A549 (cell line): ENCODE data around the gene B3GNT3.

Experiments used
- BHLHE40 ChIP-seq: IDR thresholded peaks from 2 replicates; pipeline ENCODE4 v1.6.1; 2012; ENCODE audit warnings: low read depth, low read length, inconsistent platforms
- EP300 ChIP-seq, 2 experiments: fragments of >200 bp; sonication (Bioruptor Twin); formaldehyde crosslinking; IDR thresholded peaks; 2 replicates in 1 of 2; 3 replicates in 1 of 2; pipeline ENCODE4 v1.6.1; 2016 to 2017
- KDM5A ChIP-seq: fragments of 200-600 bp; sonication (generic); IDR thresholded peaks from 2 replicates; pipeline ENCODE4 v1.6.1; 2016; ENCODE audit warnings: antibody characterized with exemption, mild to moderate bottlenecking
- MAFK ChIP-seq: fragments of 450-650 bp; IDR thresholded peaks from 2 replicates; pipeline ENCODE4 v1.6.1; 2014; ENCODE audit not compliant: partially characterized antibody
- NR3C1 ChIP-seq: fragments of >200 bp; sonication (Bioruptor Twin); formaldehyde crosslinking; IDR thresholded peaks from 3 replicates; pipeline ENCODE4 v1.6.1; 2017
- TF ChIP-seq, protein P1 (sequence below): fragments of >200 bp; sonication (Bioruptor Twin); formaldehyde crosslinking; IDR thresholded peaks from 3 replicates; pipeline ENCODE4 v1.5.1; 2016

DNA sequence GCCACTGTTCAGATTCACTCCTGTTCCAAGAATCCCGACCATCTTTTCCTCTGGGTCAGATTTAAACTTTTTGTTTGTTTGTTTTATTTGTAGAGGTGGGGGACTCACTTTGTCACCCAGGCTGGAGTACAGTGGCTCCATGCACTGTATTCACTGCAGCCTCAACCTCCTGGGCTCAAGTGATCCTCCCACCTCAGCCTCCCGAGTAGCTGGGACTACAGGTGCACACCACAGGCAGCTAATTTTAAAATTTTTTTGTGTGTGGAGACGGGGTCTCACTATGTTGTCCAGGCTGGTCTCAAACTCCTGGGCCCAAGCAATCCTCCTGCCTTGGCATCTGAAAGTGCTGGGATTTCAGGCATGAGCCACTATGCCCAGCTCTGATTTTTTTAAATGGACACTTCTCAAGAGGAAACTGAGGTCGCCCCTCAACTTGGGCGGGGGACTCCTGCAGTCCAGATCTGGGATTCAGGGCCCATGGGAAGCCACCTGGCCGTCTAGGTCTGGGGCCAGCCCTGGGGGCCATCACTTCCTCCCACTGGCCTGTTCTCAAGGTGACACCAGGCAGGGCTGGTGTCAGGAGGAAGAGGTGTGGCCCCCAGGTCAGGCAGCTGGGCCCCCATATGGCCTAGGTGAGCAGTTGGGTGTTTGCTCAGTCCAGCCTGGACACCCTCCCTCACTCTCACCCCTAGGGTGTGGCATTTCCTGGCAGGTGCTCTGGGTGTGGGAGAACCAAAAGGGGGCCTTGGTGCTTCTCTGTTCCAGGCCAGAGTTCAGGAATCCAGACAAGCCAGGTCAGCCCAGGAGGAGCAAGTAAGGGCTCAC is 1.3 kb downstream of the B3GNT3 start:
- TF ChIP-seq NR3C1 (no peak), EP300 (IDR thresholded peaks at IDR 0.05) (no peak), MAFK (no peak), KDM5A (no peak), BHLHE40 (no peak)
- TF ChIP-seq, protein P1, sequence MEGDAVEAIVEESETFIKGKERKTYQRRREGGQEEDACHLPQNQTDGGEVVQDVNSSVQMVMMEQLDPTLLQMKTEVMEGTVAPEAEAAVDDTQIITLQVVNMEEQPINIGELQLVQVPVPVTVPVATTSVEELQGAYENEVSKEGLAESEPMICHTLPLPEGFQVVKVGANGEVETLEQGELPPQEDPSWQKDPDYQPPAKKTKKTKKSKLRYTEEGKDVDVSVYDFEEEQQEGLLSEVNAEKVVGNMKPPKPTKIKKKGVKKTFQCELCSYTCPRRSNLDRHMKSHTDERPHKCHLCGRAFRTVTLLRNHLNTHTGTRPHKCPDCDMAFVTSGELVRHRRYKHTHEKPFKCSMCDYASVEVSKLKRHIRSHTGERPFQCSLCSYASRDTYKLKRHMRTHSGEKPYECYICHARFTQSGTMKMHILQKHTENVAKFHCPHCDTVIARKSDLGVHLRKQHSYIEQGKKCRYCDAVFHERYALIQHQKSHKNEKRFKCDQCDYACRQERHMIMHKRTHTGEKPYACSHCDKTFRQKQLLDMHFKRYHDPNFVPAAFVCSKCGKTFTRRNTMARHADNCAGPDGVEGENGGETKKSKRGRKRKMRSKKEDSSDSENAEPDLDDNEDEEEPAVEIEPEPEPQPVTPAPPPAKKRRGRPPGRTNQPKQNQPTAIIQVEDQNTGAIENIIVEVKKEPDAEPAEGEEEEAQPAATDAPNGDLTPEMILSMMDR = no peak
